Measurements from ENCODE around the gene COIL. TPM values are rescaled to one million over a fixed set of nuclear protein-coding genes. Genes with fewer than 3 reads are reported as not detected.

Gene COIL
- total and polyA plus RNA-seq, 9 of the 15 experiments (the other 6 are each of a cell fraction or from before 2014, with no cell fraction given): 23.9 to 41.3 (median 28.7) TPM

DNA sequence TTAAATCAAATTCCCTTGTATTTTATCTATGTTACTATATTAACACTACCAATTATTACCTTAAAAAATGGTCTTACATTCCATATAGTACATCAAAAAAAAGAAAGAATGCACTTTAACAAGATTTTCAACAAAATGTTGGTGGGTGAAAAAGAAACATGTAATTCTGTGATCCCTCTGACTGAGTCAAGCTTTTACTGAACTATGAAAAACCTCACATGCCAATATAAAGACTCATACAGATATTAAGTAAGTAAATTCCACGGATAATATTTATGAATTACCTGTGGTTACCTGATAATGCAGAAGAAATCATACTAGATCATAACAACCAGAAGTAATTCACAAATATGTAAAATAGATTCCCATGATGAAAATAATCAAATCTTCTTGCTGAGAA lies 12.4 kb downstream of the COIL start (continued):
- TF ChIP-seq ZNF707 (CRISPR knock-in tag; conservative IDR thresholded peaks at IDR 0.05) (no peak), FOXJ3 (CRISPR knock-in tag; IDR thresholded peaks at IDR 0.05) (no peak), ZNF77 (CRISPR knock-in tag; IDR thresholded peaks at IDR 0.05) (no peak), ZNF431 (CRISPR knock-in tag; IDR thresholded peaks at IDR 0.05) (no peak), SMARCE1 (IDR thresholded peaks at IDR 0.05) (no peak), ZNF583 (CRISPR knock-in tag; IDR thresholded peaks at IDR 0.05) (no peak)

GRCh38 chr17:56947741-56948140 lies 13.1 kb downstream of the COIL start:
- Histone ChIP-seq H3K9me1 (ENCODE audit: control insufficient read depth, insufficient read depth, low read length) (no peaks in the 10 kb centered on the region), H3K27ac (ENCODE audit: extremely low read depth, low read depth, low read length) (no peak overlapping the region), H3K4me1 (replicated peaks in 1 of 2; ENCODE audit: control insufficient read depth in 2 of 2, insufficient read depth in 2 of 2, low read length in 2 of 2) (no peaks in the 10 kb centered on the region), H4K20me1 (replicated peaks; ENCODE audit: control insufficient read depth, insufficient read depth, low read length) (no peaks in the 10 kb centered on the region), H2AFZ (ENCODE audit: low read depth, low read length) (no peak overlapping the region), H3K79me2 (ENCODE audit: control insufficient read depth, insufficient read depth, low read length) (peaks cover 15% of the 10 kb centered on the region; the same call in 2 of the 3 replicates), H3K4me3 (no peak overlapping the region), H3K36me3 (ENCODE audit: control insufficient read depth, insufficient read depth, low read length) (peaks cover 83% of the 10 kb centered on the region), H3K27me3 (ENCODE audit: control insufficient read depth in 2 of 2, insufficient read depth in 2 of 2, low read length in 2 of 2) (no peaks in the 10 kb centered on the region), H3K9ac (ENCODE audit: insufficient read depth in 1 of 2, low read depth in 2 of 2, low read length in 2 of 2) (no peak overlapping the region), H3K4me2 (ENCODE audit: insufficient read depth, low read length) (no peak overlapping the region), H3K9me3 (replicated peaks; ENCODE audit: control insufficient read depth, insufficient read depth, low read depth, low read length) (no peaks in the 10 kb centered on the region)
- no TSS peak for BruUV-seq (replicated peaks)
- intact Hi-C loops (cut with micrococcal nuclease): loop anchor here (10.0 kb wide), 1 partner anchor 353 kb away; the partner anchor contains the start of gene NOG
- ChIA-PET POLR2A (no interaction called here), CTCF (ENCODE audit: low intra/inter-chr PET ratio) (no interaction called here)
- TF ChIP-seq ZNF444 (CRISPR knock-in tag; IDR thresholded peaks at IDR 0.05) (no peak), SIN3A (IDR thresholded peaks at IDR 0.05; ENCODE audit: borderline replicate concordance in 2 of 2, control insufficient read depth in 1 of 2, low read depth in 2 of 2, low read length in 2 of 2) (no peak), RBBP5 (IDR thresholded peaks at IDR 0.05; ENCODE audit: borderline replicate concordance, insufficient read depth, low read length, poor library complexity, severe bottlenecking) (no peak), KAT8 (IDR thresholded peaks at IDR 0.05; ENCODE audit: low read depth) (no peak), TAF9B (IDR thresholded peaks at IDR 0.05; ENCODE audit: partially characterized antibody) (no peak), PHF20 (IDR thresholded peaks at IDR 0.05; ENCODE audit: partially characterized antibody) (no peak), UBTF (IDR thresholded peaks at IDR 0.05; ENCODE audit: borderline replicate concordance in 1 of 2, low read depth in 2 of 2, low read length in 2 of 2) (no peak), CEBPB (tag; IDR thresholded peaks at IDR 0.05) (no peak), ZBTB12 (CRISPR knock-in tag; IDR thresholded peaks at IDR 0.05) (no peak)
- TF ChIP-seq, protein P1, sequence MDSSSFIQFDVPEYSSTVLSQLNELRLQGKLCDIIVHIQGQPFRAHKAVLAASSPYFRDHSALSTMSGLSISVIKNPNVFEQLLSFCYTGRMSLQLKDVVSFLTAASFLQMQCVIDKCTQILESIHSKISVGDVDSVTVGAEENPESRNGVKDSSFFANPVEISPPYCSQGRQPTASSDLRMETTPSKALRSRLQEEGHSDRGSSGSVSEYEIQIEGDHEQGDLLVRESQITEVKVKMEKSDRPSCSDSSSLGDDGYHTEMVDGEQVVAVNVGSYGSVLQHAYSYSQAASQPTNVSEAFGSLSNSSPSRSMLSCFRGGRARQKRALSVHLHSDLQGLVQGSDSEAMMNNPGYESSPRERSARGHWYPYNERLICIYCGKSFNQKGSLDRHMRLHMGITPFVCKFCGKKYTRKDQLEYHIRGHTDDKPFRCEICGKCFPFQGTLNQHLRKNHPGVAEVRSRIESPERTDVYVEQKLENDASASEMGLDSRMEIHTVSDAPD (CRISPR knock-in tag; IDR thresholded peaks at IDR 0.05): no peak
- FAIRE-seq: no peak
- in situ Hi-C loops (cut with MboI): no loop called here
- 14% methylated on average over 1 of the region's 1 CpG for WGBS (ENCODE audit: insufficient coverage, low coverage, missing lambda C conversion rate)
- DNase-seq (ENCODE audit: extremely low read depth in 1 of 4, low spot score in 3 of 4): no peak
- no peak for ATAC-seq
